CD14-positive monocyte (primary cell): ENCODE data around the gene ME3. TPM values are rescaled to one million over a fixed set of nuclear protein-coding genes. Genes with fewer than 3 reads are reported as not detected.
A peak's percentile ranks its signal among the peaks of the same experiment; 100 is the strongest.

Source experiments
- DNase-seq, 3 donors: peaks; one replicate each; pipeline ENCODE4 v3.0.0-alpha.2; 2011 to 2022
- H2AFZ ChIP-seq: 2 replicates; pipeline ENCODE4 v1.6.0; 2012; ENCODE audit warnings: mild to moderate bottlenecking, low read depth, low read length, inconsistent platforms; ENCODE audit not compliant: insufficient read depth, poor library complexity, severe bottlenecking
- H3K27ac ChIP-seq, 2 donors: 1 replicate in 1 of 2; 2 replicates in 1 of 2; pipeline ENCODE4 v1.5.1; 2012 to 2013; ENCODE audit warnings: low read length in 2 of 2, control low read depth in 1 of 2, inconsistent platforms in 1 of 2, low read depth in 1 of 2, mild to moderate bottlenecking in 1 of 2
- H3K27me3 ChIP-seq, 2 donors: one replicate each; pipeline versions ENCODE4 v1.6.0 to v1.6.1; 2011 to 2013; ENCODE audit warnings: low read length in 2 of 2; ENCODE audit not compliant: control insufficient read depth in 2 of 2, insufficient read depth in 2 of 2
- H3K36me3 ChIP-seq, 2 donors: replicated peaks in 1 of 2; 1 replicate in 1 of 2; 2 replicates in 1 of 2; pipeline versions ENCODE4 v1.5.1 to v1.6.1; 2012 to 2013; ENCODE audit warnings: low read length in 2 of 2, control low read depth in 1 of 2, inconsistent platforms in 1 of 2, mild to moderate bottlenecking in 1 of 2; ENCODE audit not compliant: insufficient read depth in 2 of 2, control insufficient read depth in 1 of 2
- H3K4me1 ChIP-seq, 2 donors: 1 replicate in 1 of 2; 2 replicates in 1 of 2; pipeline versions ENCODE4 v1.5.1 to v1.6.1; 2012 to 2013; ENCODE audit warnings: low read length in 2 of 2, control low read depth in 1 of 2, inconsistent platforms in 1 of 2, mild to moderate bottlenecking in 1 of 2, moderate library complexity in 1 of 2; ENCODE audit not compliant: insufficient read depth in 2 of 2, control insufficient read depth in 1 of 2
- H3K4me2 ChIP-seq: replicated peaks from 2 replicates; pipeline ENCODE3; 2012; ENCODE audit warnings: low read length, moderate library complexity, mild to moderate bottlenecking; ENCODE audit not compliant: poor library complexity, severe bottlenecking; ENCODE audit errors: extremely low read depth
- H3K4me3 ChIP-seq, 3 experiments: fragments of 200-600 bp in 1 of 3; sonication (generic) in 1 of 3; replicated peaks in 1 of 3; 1 replicate in 2 of 3; 2 replicates in 1 of 3; pipeline ENCODE4 v1.5.1; 2011 to 2013; ENCODE audit warnings: low read length in 3 of 3, mild to moderate bottlenecking in 3 of 3, control low read depth in 2 of 3, low read depth in 2 of 3, inconsistent platforms in 1 of 3, moderate library complexity in 1 of 3
- H3K79me2 ChIP-seq: 2 replicates; pipeline ENCODE4 v1.6.0; 2012; ENCODE audit warnings: mild to moderate bottlenecking, control low read depth, inconsistent platforms, low read length, moderate library complexity; ENCODE audit not compliant: insufficient read depth
- H3K9ac ChIP-seq: 2 replicates; pipeline ENCODE4 v1.6.0; 2017; ENCODE audit warnings: low read length, mild to moderate bottlenecking; ENCODE audit not compliant: insufficient read depth, poor library complexity, severe bottlenecking
- H3K9me3 ChIP-seq, 2 donors: replicated peaks in 1 of 2; 1 replicate in 1 of 2; 2 replicates in 1 of 2; pipeline versions ENCODE4 v1.5.1 to v1.6.1; 2012 to 2013; ENCODE audit warnings: low read length in 2 of 2, control low read depth in 1 of 2; ENCODE audit not compliant: control insufficient read depth in 1 of 2, insufficient read depth in 1 of 2
- H4K20me1 ChIP-seq: 2 replicates; pipeline ENCODE4 v1.6.0; 2012; ENCODE audit warnings: mild to moderate bottlenecking, low read length, control low read depth, moderate library complexity; ENCODE audit not compliant: insufficient read depth
- H3K27ac Mint-ChIP-seq, 7 donors: one replicate each; pipeline ENCODE4 v1.8.0; 2020; ENCODE audit warnings: mild to moderate bottlenecking in 7 of 7, mixed read lengths in 7 of 7, moderate library complexity in 6 of 7, inconsistent platforms in 2 of 7
- H3K27me3 Mint-ChIP-seq, 3 donors: one replicate each; pipeline ENCODE4 v1.8.0; 2021 to 2022; ENCODE audit warnings: low read depth in 3 of 3, mild to moderate bottlenecking in 3 of 3, mixed read lengths in 3 of 3, moderate library complexity in 3 of 3, inconsistent platforms in 1 of 3
- H3K36me3 Mint-ChIP-seq, 2 donors: one replicate each; pipeline ENCODE4 v1.8.0; 2020; ENCODE audit warnings: mixed read lengths in 2 of 2, inconsistent platforms in 1 of 2, mild to moderate bottlenecking in 1 of 2
- H3K4me1 Mint-ChIP-seq: one replicate; pipeline ENCODE4 v1.8.0; 2020; ENCODE audit warnings: mild to moderate bottlenecking, mixed read lengths
- H3K4me3 Mint-ChIP-seq, 2 donors: one replicate each; pipeline ENCODE4 v1.8.0; 2020; ENCODE audit warnings: mild to moderate bottlenecking in 2 of 2, mixed read lengths in 2 of 2, moderate library complexity in 1 of 2
- H3K9me3 Mint-ChIP-seq, 7 donors: one replicate each; pipeline ENCODE4 v1.8.0; 2020 to 2022; ENCODE audit warnings: mixed read lengths in 7 of 7, mild to moderate bottlenecking in 6 of 7, moderate library complexity in 6 of 7, inconsistent platforms in 2 of 7
- CTCF ChIP-seq: fragments of 200-600 bp; IDR thresholded peaks from one replicate; pipeline ENCODE4 v1.8.0; 2022; ENCODE audit warnings: antibody characterized with exemption, mild to moderate bottlenecking
- WGBS: methylation state at CpG from one replicate; pipeline ENCODE4 v1.1.5; 2013; ENCODE audit warnings: missing lambda C conversion rate; ENCODE audit not compliant: insufficient coverage; 5-methylcytosine and 5-hydroxymethylcytosine counted together
- intact Hi-C, 2 donors: fragments of 100-400 bp; cut with micrococcal nuclease; formaldehyde crosslinking; loops; one replicate each; pipeline versions ENCODE4 v1.15.0 to v1.15.1; 2023
- polyA plus RNA-seq, 3 donors: library from polyadenylated mRNA; depleted of rRNA in 1 of 3; unstranded in 2 of 3; stranded (reverse) in 1 of 3; fragments of 300-500 nt in 2 of 3; fragments of >200 nt in 1 of 3; fragmentation: Illumina TruSeq in 2 of 3; gene quantifications; 1 replicate in 2 of 3; 2 replicates in 1 of 3; pipeline ENCODE4 v1.2.3, GENCODE V29; 2012 to 2021

Gene ME3
- polyA plus RNA-seq, 3 donors = 0.31 to 3.0 (median 0.42) TPM

- intact Hi-C loops = no loop called here
- Histone ChIP-seq H3K4me1 (no peaks in the 10 kb centered on the region), H3K27ac (no peak overlapping the region), H3K36me3 (no peaks in the 10 kb centered on the region), H3K9me3 (peaks cover 2 to 5% of the 10 kb centered on the region in 2 donors), H3K27me3 (no peaks in the 10 kb centered on the region), H3K9ac (no peak overlapping the region), H3K79me2 (no peaks in the 10 kb centered on the region), H4K20me1 (no peaks in the 10 kb centered on the region), H3K4me2 (no peak overlapping the region), H3K4me3 (no peak overlapping the region), H2AFZ (no peak overlapping the region)
- no peak for TF ChIP-seq CTCF
- no peaks in the 10 kb centered on the region for H3K36me3 Mint-ChIP-seq
- H3K9me3 Mint-ChIP-seq = peaks cover 3 to 31% (median 14%) of the 10 kb centered on the region in 7 donors
- no peaks in the 10 kb centered on the region for H3K4me1 Mint-ChIP-seq
- peak overlapping the region in 1 of 7 donors; percentile 13 for H3K27ac Mint-ChIP-seq
- WGBS = 100% methylated on average over 1 of the region's 1 CpG
- no peak overlapping the region for H3K4me3 Mint-ChIP-seq
- no peak for DNase-seq
- peaks cover 0 to 2% (median 0%) of the 10 kb centered on the region in 3 donors for H3K27me3 Mint-ChIP-seq
Observed at GRCh38 chr11:86718999-86719398, 46.6 kb upstream of the ME3 start.

GRCh38 chr11:86718521-86718920, 46.1 kb upstream of the ME3 start:
- H3K9me3 ChIP-seq = peaks cover 2 to 5% of the 10 kb centered on the region in 2 donors
- Mint-ChIP-seq H3K27me3 (peaks cover 0 to 2% (median 0%) of the 10 kb centered on the region in 3 donors), H3K4me3 (peak overlapping the region in 1 of 2 donors; percentile 17), H3K4me1 (no peaks in the 10 kb centered on the region), H3K27ac (no peak overlapping the region), H3K9me3 (peaks cover 3 to 31% (median 12%) of the 10 kb centered on the region in 7 donors), H3K36me3 (no peaks in the 10 kb centered on the region)
- no peak overlapping the region for H2AFZ ChIP-seq
- no peaks in the 10 kb centered on the region for H3K4me1 ChIP-seq
- no peaks in the 10 kb centered on the region for H3K36me3 ChIP-seq
- no peak overlapping the region for H3K4me3 ChIP-seq
- H3K79me2 ChIP-seq = no peaks in the 10 kb centered on the region
- no peak overlapping the region for H3K9ac ChIP-seq
- no peak overlapping the region for H3K27ac ChIP-seq
- H4K20me1 ChIP-seq = no peaks in the 10 kb centered on the region
- WGBS = no CpG with 5 or more reads among the region's 1 CpG
- no peak overlapping the region for H3K4me2 ChIP-seq
- H3K27me3 ChIP-seq = no peaks in the 10 kb centered on the region
- no peak for DNase-seq
- intact Hi-C loops = no loop called here
- TF ChIP-seq CTCF = no peak
